H1 (cell line): Measurements from ENCODE around the gene CAPN10.

Experiments
- CTCF ChIP-seq, 3 experiments: IDR thresholded peaks; 1 replicate in 2 of 3; 2 replicates in 1 of 3; pipeline versions ENCODE4 v1.5.1 to v1.6.1; 2011; ENCODE audit warnings: low read length in 3 of 3, mild to moderate bottlenecking in 3 of 3, inconsistent platforms in 2 of 3, low read depth in 1 of 3, moderate library complexity in 1 of 3; ENCODE audit not compliant: insufficient read depth in 1 of 3; ENCODE audit errors: control extremely low read depth in 1 of 3
- GABPA ChIP-seq: IDR thresholded peaks from 2 replicates; pipeline ENCODE4 v1.6.1; 2011; ENCODE audit warnings: mild to moderate bottlenecking, low read length, moderate library complexity, borderline replicate concordance; ENCODE audit not compliant: insufficient read depth
- POLR2A ChIP-seq, 2 experiments: IDR thresholded peaks; 1 replicate in 1 of 2; 2 replicates in 1 of 2; pipeline ENCODE4 v1.6.1; 2011; ENCODE audit warnings: low read depth in 2 of 2, low read length in 2 of 2, mild to moderate bottlenecking in 2 of 2; ENCODE audit errors: control extremely low read depth in 1 of 2
- POLR2AphosphoS5 ChIP-seq: IDR thresholded peaks from 2 replicates; pipeline ENCODE4 v1.6.1; 2011; ENCODE audit warnings: low read depth, low read length
- RAD21 ChIP-seq, 2 experiments: IDR thresholded peaks in 1 of 2; conservative IDR thresholded peaks in 1 of 2; 2 replicates each; pipeline ENCODE4 v1.6.1; 2011; ENCODE audit warnings: low read depth in 2 of 2, low read length in 2 of 2, improper control_type of control experiment in 1 of 2, inconsistent platforms in 1 of 2, mild to moderate bottlenecking in 1 of 2, moderate library complexity in 1 of 2
- SAP30 ChIP-seq: fragments of 300-600 bp; sonication (generic); IDR thresholded peaks from 2 replicates; pipeline ENCODE4 v1.7.1; 2012; ENCODE audit warnings: low read length, moderate library complexity, mild to moderate bottlenecking, inconsistent platforms; ENCODE audit not compliant: insufficient read depth, insufficient replicate concordance
- SUZ12 ChIP-seq: fragments of 200-600 bp; sonication (generic); IDR thresholded peaks from 2 replicates; pipeline ENCODE4 v1.6.1; 2012; ENCODE audit warnings: mild to moderate bottlenecking, inconsistent platforms, low read length, moderate library complexity, mixed read lengths

- TF ChIP-seq CTCF (IDR thresholded peaks at IDR 0.05; ENCODE audit: control extremely low read depth in 1 of 3, insufficient read depth in 1 of 3, low read depth in 1 of 3, low read length in 3 of 3) (peak in 2 of 3 experiments; percentile 74 to 86; a peak in 3 of 4 replicates), RAD21 (IDR thresholded peaks at IDR 0.05 in 1 of 2, conservative IDR thresholded peaks at IDR 0.05 in 1 of 2; ENCODE audit: low read depth in 2 of 2, low read length in 2 of 2) (peak; percentile 34 to 51), POLR2AphosphoS5 (no peak), SAP30 (no peak), SUZ12 (no peak), POLR2A (IDR thresholded peaks at IDR 0.05; ENCODE audit: control extremely low read depth in 1 of 2, low read depth in 2 of 2, low read length in 2 of 2) (no peak), GABPA (no peak)
Measured at GRCh38 chr2:240556553-240557100, 29.9 kb upstream of the CAPN10 start.
